Natural killer cell (primary cell): ENCODE measurements around the gene PPP1R18. TPM values are rescaled to one million over a fixed set of nuclear protein-coding genes. Genes with fewer than 3 reads are reported as not detected.
A peak's percentile ranks its signal among the peaks of the same experiment; 100 is the strongest.

Experiments
- ATAC-seq, 3 donors: fragments of 150-1000 bp in 2 of 3; fragments of 200-7000 bp in 1 of 3; cut with Tn5 transposase; 1 replicate in 1 of 3; 2 replicates in 2 of 3; pipeline ENCODE4 v1.10.0; 2021; ENCODE audit warnings: mild to moderate bottlenecking in 2 of 3, moderate library complexity in 2 of 3
- DNase-seq, 2 donors: peaks; one replicate each; pipeline versions ENCODE4 v3.0.0 to v3.0.0-alpha.2; 2013 to 2021; ENCODE audit warnings: mixed read lengths in 1 of 2
- H3K27ac ChIP-seq: one replicate; pipeline ENCODE4 v1.5.1; 2013; ENCODE audit warnings: mild to moderate bottlenecking, low read length
- H3K27me3 ChIP-seq: one replicate; pipeline ENCODE4 v1.6.1; 2013; ENCODE audit warnings: low read length; ENCODE audit not compliant: control insufficient read depth, insufficient read depth
- H3K36me3 ChIP-seq: one replicate; pipeline ENCODE4 v1.6.1; 2013; ENCODE audit warnings: low read length; ENCODE audit not compliant: control insufficient read depth, insufficient read depth
- H3K4me1 ChIP-seq: one replicate; pipeline ENCODE4 v1.6.1; 2013; ENCODE audit warnings: low read length; ENCODE audit not compliant: control insufficient read depth, insufficient read depth
- H3K4me3 ChIP-seq: one replicate; pipeline ENCODE4 v1.5.1; 2013; ENCODE audit warnings: low read length
- H3K9me3 ChIP-seq: one replicate; pipeline ENCODE4 v1.6.1; 2013; ENCODE audit warnings: low read length; ENCODE audit not compliant: control insufficient read depth, insufficient read depth
- H3K27ac Mint-ChIP-seq, 2 donors: one replicate each; pipeline ENCODE4 v1.8.0; 2022; ENCODE audit warnings: mild to moderate bottlenecking in 2 of 2, mixed read lengths in 2 of 2, moderate library complexity in 1 of 2
- H3K27me3 Mint-ChIP-seq, 2 donors: one replicate each; pipeline ENCODE4 v1.8.0; 2022; ENCODE audit warnings: low read depth in 2 of 2, mixed read lengths in 2 of 2
- H3K36me3 Mint-ChIP-seq: one replicate; pipeline ENCODE4 v1.8.0; 2022; ENCODE audit warnings: mixed read lengths
- H3K4me1 Mint-ChIP-seq, 2 donors: one replicate each; pipeline ENCODE4 v1.8.0; 2022; ENCODE audit warnings: mixed read lengths in 2 of 2
- H3K4me3 Mint-ChIP-seq: one replicate; pipeline ENCODE4 v1.8.0; 2022; ENCODE audit warnings: mild to moderate bottlenecking, moderate library complexity, mixed read lengths
- H3K9me3 Mint-ChIP-seq, 2 donors: one replicate each; pipeline ENCODE4 v1.8.0; 2022; ENCODE audit warnings: mixed read lengths in 2 of 2
- WGBS: methylation state at CpG from one replicate; pipeline ENCODE4 v1.1.7; 2013; ENCODE audit warnings: missing lambda C conversion rate; ENCODE audit not compliant: insufficient coverage; 5-methylcytosine and 5-hydroxymethylcytosine counted together
- intact Hi-C: fragments of 100-400 bp; cut with micrococcal nuclease; formaldehyde crosslinking; loops from one replicate; pipeline ENCODE4 v1.14.2; 2022
- total RNA-seq, 4 donors: library from RNA; stranded (reverse); fragments of 120-200 nt in 1 of 4; gene quantifications; one replicate each; pipeline versions ENCODE4 v1.2.3 to v1.2.4, GENCODE V29; 2013 to 2022
- TF ChIP-seq, protein P1 (sequence below): fragments of 200-600 bp; IDR thresholded peaks from one replicate; pipeline ENCODE4 v1.8.0; 2022; ENCODE audit warnings: antibody characterized with exemption

The PPP1R18 gene
- total RNA-seq, 3 donors from 2014 or later (not counting 1 experiment from before 2014, with no cell fraction given) = 183 to 260 (median 219) TPM

DNA sequence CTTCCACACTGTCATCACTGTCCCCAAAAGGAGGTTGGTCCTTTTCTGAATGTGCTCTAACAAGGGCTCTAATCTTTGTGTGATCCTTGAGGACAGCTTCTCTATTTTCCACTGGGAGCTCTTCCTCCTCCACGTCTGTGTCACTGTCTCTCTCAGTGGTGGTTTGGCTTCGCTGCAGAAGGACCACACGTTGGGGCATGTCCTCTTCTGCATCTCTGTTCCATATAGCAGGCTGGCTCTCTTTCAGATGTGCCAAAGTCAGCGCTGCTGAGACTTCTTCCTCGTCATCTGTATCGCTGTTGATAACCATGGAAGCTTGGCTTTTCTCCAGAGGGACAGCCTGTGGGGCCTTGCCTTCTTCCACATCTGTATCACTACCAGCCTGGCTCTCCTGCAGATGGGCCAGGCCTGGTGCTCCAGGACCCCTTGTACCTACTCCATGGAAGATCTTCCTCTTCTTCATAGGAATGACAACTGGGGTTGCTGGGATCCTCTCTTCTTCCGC lies 26.0 kb upstream of the PPP1R18 start:
- peak overlapping the region; percentile 81 to 93 for H3K27ac Mint-ChIP-seq
- TF ChIP-seq, protein P1, sequence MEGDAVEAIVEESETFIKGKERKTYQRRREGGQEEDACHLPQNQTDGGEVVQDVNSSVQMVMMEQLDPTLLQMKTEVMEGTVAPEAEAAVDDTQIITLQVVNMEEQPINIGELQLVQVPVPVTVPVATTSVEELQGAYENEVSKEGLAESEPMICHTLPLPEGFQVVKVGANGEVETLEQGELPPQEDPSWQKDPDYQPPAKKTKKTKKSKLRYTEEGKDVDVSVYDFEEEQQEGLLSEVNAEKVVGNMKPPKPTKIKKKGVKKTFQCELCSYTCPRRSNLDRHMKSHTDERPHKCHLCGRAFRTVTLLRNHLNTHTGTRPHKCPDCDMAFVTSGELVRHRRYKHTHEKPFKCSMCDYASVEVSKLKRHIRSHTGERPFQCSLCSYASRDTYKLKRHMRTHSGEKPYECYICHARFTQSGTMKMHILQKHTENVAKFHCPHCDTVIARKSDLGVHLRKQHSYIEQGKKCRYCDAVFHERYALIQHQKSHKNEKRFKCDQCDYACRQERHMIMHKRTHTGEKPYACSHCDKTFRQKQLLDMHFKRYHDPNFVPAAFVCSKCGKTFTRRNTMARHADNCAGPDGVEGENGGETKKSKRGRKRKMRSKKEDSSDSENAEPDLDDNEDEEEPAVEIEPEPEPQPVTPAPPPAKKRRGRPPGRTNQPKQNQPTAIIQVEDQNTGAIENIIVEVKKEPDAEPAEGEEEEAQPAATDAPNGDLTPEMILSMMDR = no peak
- Histone ChIP-seq H3K36me3 (peaks cover 31% of the 10 kb centered on the region), H3K4me1 (peaks cover 34% of the 10 kb centered on the region), H3K27me3 (no peaks in the 10 kb centered on the region), H3K4me3 (no peak overlapping the region), H3K9me3 (no peaks in the 10 kb centered on the region), H3K27ac (peak overlapping the region; percentile 62)
- intact Hi-C loops = no loop called here
- ATAC-seq (no peak), DNase-seq (no peak)
- H3K36me3 Mint-ChIP-seq = no peaks in the 10 kb centered on the region
- WGBS = 72% methylated on average over 7 of the region's 7 CpGs
- no peaks in the 10 kb centered on the region for H3K9me3 Mint-ChIP-seq
- no peaks in the 10 kb centered on the region for H3K27me3 Mint-ChIP-seq
- H3K4me3 Mint-ChIP-seq = peak overlapping the region; percentile 60
- H3K4me1 Mint-ChIP-seq = peaks cover 38 to 53% of the 10 kb centered on the region in 2 donors

DNA sequence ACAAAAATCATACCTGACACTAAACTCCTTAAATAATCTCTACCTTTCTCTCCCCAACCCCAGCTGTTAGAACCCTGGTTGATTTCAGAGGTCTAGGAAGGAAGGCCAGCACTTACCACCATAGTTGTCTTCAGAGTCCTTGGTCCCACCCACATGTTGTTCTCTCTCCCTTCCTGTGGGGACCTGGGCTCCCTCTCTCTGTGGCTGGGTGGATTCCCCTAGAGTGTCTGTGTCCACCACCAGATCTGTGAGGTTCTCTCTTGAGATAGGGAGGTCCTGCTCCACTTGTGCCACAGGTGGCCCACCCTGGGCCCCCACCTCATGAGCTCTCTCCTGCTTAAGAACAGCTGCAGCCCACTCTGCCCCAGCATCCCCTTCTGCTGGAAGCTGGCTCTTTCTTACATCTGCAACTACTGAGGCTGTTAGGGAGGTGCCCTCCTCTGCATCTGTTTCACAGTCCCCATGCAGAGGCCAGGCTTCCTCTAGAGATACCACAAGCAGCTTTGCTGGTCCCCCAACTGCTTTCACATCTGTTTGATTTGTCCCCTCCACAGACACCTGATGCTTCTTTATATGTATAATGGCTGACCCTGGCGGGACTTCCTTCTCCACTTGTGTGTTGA lies 25.4 kb upstream of the PPP1R18 start:
- DNase-seq (no peak), ATAC-seq (peak; percentile 78 to 82 (median 81))
- 17% methylated on average over 1 of the region's 1 CpG for WGBS
- Histone ChIP-seq H3K27ac (peak overlapping the region; percentile 62), H3K9me3 (no peaks in the 10 kb centered on the region), H3K4me1 (peaks cover 33% of the 10 kb centered on the region), H3K27me3 (no peaks in the 10 kb centered on the region), H3K4me3 (no peak overlapping the region), H3K36me3 (peaks cover 35% of the 10 kb centered on the region)
- Mint-ChIP-seq H3K9me3 (no peaks in the 10 kb centered on the region), H3K36me3 (no peaks in the 10 kb centered on the region), H3K27ac (peak overlapping the region; percentile 81 to 93), H3K27me3 (no peaks in the 10 kb centered on the region), H3K4me3 (peak overlapping the region; percentile 60), H3K4me1 (peaks cover 32 to 47% of the 10 kb centered on the region in 2 donors)
- TF ChIP-seq, protein P1 = no peak
- intact Hi-C loops = no loop called here

DNA sequence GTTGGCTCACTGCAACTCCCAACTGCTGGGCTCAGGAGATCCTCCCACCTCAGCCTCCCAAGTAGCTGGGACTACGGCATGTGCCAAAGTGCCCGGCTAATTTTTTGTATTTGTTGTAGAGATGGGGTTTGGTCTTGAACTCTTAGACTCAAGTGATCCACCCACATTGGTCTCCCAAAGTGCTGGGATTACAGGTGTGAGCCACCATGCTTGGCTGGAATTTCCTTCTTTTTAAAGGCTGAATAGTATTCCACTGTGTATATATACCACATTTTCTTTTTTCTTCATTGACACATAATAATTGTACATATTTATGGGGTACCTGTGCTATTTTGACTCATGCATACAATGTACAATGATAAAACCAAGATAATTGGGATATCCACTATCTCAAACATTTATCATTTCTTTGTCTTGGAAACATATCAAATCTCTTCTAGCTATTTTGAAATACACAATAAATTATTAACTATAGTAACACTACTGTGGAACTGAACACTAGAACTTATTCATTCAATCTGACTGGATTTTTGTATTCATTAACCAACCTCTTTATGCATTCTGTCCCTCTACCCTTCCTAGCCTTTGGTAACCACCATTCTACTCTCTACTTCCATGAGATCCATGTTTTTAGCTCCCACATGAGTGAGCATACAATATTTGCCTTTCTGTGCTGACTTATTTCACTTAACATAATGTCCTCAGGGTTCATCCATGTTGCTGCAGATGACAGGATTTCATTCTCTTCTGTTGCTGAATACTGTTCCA lies 22.8 kb upstream of the PPP1R18 start:
- Mint-ChIP-seq H3K4me3 (no peak overlapping the region), H3K27ac (no peak overlapping the region), H3K4me1 (peaks cover 18 to 37% of the 10 kb centered on the region in 2 donors), H3K9me3 (no peaks in the 10 kb centered on the region), H3K36me3 (no peaks in the 10 kb centered on the region), H3K27me3 (no peaks in the 10 kb centered on the region)
- Histone ChIP-seq H3K9me3 (no peaks in the 10 kb centered on the region), H3K27ac (no peak overlapping the region), H3K27me3 (no peaks in the 10 kb centered on the region), H3K4me3 (no peak overlapping the region), H3K4me1 (peaks cover 26% of the 10 kb centered on the region), H3K36me3 (peaks cover 39% of the 10 kb centered on the region)
- TF ChIP-seq, protein P1 = no peak
- no CpG with 5 or more reads among the region's 2 CpGs for WGBS
- no peak for DNase-seq
- intact Hi-C loops = no loop called here
- ATAC-seq = no peak
